ENCODE data around the gene DNASE2B.

DNA sequence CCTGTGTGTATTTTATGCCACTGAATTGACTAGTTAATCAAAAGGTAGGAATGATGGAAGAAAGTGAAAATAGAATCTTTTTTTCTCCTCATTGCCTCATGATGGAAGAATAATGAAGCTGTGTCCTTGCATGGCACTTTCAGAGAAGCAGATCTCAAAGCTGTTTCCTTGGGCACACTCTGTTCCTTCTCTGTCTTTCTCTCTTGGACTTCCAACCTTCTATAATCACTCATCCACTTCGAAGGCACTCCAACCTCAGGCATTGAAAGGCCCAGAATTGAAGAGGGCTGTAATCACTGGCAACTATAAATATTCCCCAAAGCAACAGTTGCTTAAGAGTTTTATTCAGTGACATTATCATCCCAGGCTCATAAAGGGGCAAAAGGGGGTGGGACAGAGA lies 31.1 kb upstream of the DNASE2B start:
- TF ChIP-seq CTCF (conservative IDR thresholded peaks at IDR 0.05; ENCODE audit: low read depth in 2 of 2), result no peak
- no peak for TF ChIP-seq EZH2 (IDR thresholded peaks at IDR 0.05; ENCODE audit: low read depth, unreplicated experiment)
- TF ChIP-seq EZH2phosphoT487 (IDR thresholded peaks at IDR 0.05; ENCODE audit: unreplicated experiment), result no peak
- no peak for TF ChIP-seq ZNF331 (CRISPR knock-in tag; IDR thresholded peaks at IDR 0.05; ENCODE audit: low read depth)
